Activated naive CD4-positive, alpha-beta T cell treated with anti-CD3 and anti-CD28 coated beads, Interleukin-2, amount 10 ng/mL, durations not matched to agents 5 hours and 36 hours (primary cell): Measurements from ENCODE around the gene GPR160. TPM values are rescaled to one million over a fixed set of nuclear protein-coding genes. Genes with fewer than 3 reads are reported as not detected.

Experiments
- total RNA-seq, 2 experiments: library from RNA; stranded (reverse); gene quantifications; one replicate each; pipeline ENCODE4 v1.2.3, GENCODE V29; 2021

The GPR160 gene
- 10 to 100 TPM; 16.9 to 17.4 TPM for total RNA-seq

GRCh38 chr3:170037463-170038433 is at the start of gene GPR160:
Gene GPR160 (plus strand): TSS chr3:170037995. CDS start chr3:170083973, 45,978 bp downstream.

Other genes starting within 250 kb of the GPR160 start
- gene LRRIQ4, start 225.1 kb upstream of the GPR160 start, total RNA-seq, result not detected
- gene LRRC34, start 225.1 kb upstream of the GPR160 start, total RNA-seq, result 1 to 10 TPM; 4.3 to 5.2 TPM
- not detected for gene LRRC31, start 168.1 kb upstream of the GPR160 start, total RNA-seq
- not detected for gene SAMD7, start 126.4 kb upstream of the GPR160 start, total RNA-seq
- 10 to 100 TPM; 69.8 to 73.0 TPM for gene SEC62, start 71.2 kb upstream of the GPR160 start, total RNA-seq
- gene PHC3, start 143.7 kb downstream of the GPR160 start, total RNA-seq, result 10 to 100 TPM; 71.9 to 80.9 TPM
- gene PRKCI, start 184.4 kb downstream of the GPR160 start, total RNA-seq, result 10 to 100 TPM; 20.8 to 23.5 TPM